ENCODE measurements around the gene PSG7. TPM values are rescaled to one million over a fixed set of nuclear protein-coding genes. Genes with fewer than 3 reads are reported as not detected.
"Not testable (repeated sequence)": the region's sequence is repeated elsewhere in the genome, so short reads cannot be mapped to it uniquely, and the experiment has no call there.

Gene PSG7
- total RNA-seq, 2 donors from 2014 or later: not detected

DNA sequence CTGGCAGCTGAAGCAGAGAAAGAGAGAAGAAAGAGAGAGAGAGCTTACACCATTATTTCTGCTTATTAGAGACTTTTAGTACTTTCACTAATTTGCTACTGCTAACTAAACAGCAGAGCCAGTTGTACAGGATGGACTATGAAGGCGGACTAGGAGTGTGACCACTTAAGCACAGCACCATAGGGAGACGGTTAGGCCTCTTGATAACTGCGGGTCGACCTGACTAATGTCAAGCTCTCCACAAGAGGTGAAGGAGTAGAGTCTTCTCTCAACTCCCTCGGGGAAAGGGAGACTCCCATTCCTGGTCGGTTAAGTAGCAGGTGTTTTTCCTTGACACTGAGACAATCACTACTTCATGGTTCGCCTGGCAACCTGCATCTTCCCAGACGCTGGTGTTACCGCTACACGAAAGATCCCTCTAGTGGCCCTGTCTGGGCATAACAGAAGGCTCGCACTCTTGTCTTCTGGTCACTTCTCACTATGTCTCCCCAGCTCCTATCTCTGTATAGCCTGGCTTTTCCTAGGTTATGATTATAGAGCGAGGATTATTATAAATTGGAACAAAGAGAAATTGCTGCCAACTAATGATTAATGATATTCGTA is 5.3 kb upstream of the PSG7 start:
- no peak overlapping the region for H3K27ac ChIP-seq
- H3K4me3 ChIP-seq: no peak overlapping the region
- 37% methylated on average over 13 of the region's 13 CpGs for WGBS
- no peak for DNase-seq (ENCODE audit: low spot score)
- intact Hi-C loops (cut with DNase I): no loop called here
- TF ChIP-seq CTCF (IDR thresholded peaks at IDR 0.05) (peak in 1 of 4 experiments; percentile 31), POLR2AphosphoS5 (IDR thresholded peaks at IDR 0.05) (no peak), POLR2A (IDR thresholded peaks at IDR 0.05) (no peak)
- no peaks in the 10 kb centered on the region for H3K9me3 ChIP-seq
- no peaks in the 10 kb centered on the region for H3K36me3 ChIP-seq
- no peaks in the 10 kb centered on the region for H3K27me3 ChIP-seq (replicated peaks; ENCODE audit: insufficient read depth)
- H3K4me1 ChIP-seq (replicated peaks): no peaks in the 10 kb centered on the region

GRCh38 chr19:42934726-42935125 is 2.3 kb downstream of the PSG7 start:
- H3K4me1 ChIP-seq (replicated peaks); DNase-seq (ENCODE audit: low spot score); H3K27me3 ChIP-seq (replicated peaks; ENCODE audit: insufficient read depth); H3K27ac ChIP-seq; H3K9me3 ChIP-seq; intact Hi-C loops (cut with DNase I); H3K4me3 ChIP-seq; H3K36me3 ChIP-seq: not testable (repeated sequence)

GRCh38 chr19:42934183-42934582 is 2.8 kb downstream of the PSG7 start:
- H3K4me1 ChIP-seq (replicated peaks); H3K27me3 ChIP-seq (replicated peaks; ENCODE audit: insufficient read depth); H3K9me3 ChIP-seq; intact Hi-C loops (cut with DNase I); H3K36me3 ChIP-seq; DNase-seq (ENCODE audit: low spot score); H3K27ac ChIP-seq; H3K4me3 ChIP-seq: not testable (repeated sequence)

GRCh38 chr19:42933412-42933811 is 3.6 kb downstream of the PSG7 start:
- intact Hi-C loops (cut with DNase I); H3K4me3 ChIP-seq; H3K27me3 ChIP-seq (replicated peaks; ENCODE audit: insufficient read depth); H3K4me1 ChIP-seq (replicated peaks); H3K9me3 ChIP-seq; DNase-seq (ENCODE audit: low spot score); H3K27ac ChIP-seq; H3K36me3 ChIP-seq: not testable (repeated sequence)
- 58% methylated on average over 3 of the region's 3 CpGs for WGBS

DNA sequence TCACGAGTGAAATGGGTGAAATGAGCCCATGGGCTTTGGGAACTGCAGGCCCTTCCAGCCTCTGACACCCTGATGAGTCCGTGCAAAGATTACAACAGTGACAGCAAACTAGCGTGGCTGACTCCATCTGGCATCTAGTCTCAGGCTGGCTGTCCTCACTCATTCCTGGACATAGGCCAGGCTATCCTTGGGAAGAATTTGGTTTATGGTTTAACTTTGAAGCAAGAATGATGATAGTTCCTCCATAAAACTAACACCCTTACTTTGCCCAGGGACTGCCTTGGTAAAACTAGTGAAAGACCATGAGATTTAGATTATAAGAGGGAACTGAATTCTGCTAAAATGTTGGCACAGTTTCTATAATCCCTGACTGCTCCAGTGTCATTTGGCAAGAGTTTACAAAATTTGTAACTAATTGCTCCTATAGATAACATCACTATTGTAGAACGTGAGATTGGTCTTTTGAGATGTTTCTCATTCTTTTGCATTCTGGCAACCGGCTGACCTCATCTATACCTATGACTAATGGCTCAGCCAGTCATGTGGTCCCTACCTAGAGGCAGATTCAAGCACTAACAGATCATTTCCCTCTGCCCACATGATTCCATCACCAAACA is 4.4 kb downstream of the PSG7 start:
- H3K4me3 ChIP-seq; DNase-seq (ENCODE audit: low spot score); intact Hi-C loops (cut with DNase I); H3K27ac ChIP-seq; H3K27me3 ChIP-seq (replicated peaks; ENCODE audit: insufficient read depth); H3K36me3 ChIP-seq; H3K9me3 ChIP-seq; H3K4me1 ChIP-seq (replicated peaks): not testable (repeated sequence)
- 19% methylated on average over 5 of the region's 5 CpGs for WGBS

- H3K9me3 ChIP-seq; H3K4me3 ChIP-seq; intact Hi-C loops (cut with DNase I); H3K4me1 ChIP-seq (replicated peaks); H3K36me3 ChIP-seq; H3K27me3 ChIP-seq (replicated peaks; ENCODE audit: insufficient read depth); DNase-seq (ENCODE audit: low spot score); H3K27ac ChIP-seq: not testable (repeated sequence)
- WGBS: 0% methylated on average over 1 of the region's 1 CpG
- TF ChIP-seq CTCF (IDR thresholded peaks at IDR 0.05): peak in 2 of 4 experiments; percentile 19 to 32
Measured at GRCh38 chr19:42930214-42930613, 6.8 kb downstream of the PSG7 start.

DNA sequence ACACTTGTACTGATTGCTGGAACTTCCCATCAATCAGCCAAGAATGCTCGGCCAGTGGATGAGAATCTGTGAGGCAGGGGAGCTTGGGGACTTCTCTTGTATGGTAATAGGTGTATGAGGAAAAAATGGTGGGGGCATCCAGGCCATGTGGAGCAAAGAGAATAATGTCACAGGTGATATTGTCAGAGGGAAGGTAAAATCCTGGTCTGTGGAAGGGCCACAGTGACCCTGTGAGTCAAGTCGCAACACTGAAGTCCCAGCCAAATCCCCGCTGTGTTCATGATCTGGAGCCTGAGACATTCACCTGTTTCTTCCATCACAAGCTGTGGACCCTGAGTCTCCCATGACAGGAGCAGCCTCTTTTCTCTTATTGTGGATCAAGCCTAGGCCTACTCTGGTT is 8.1 kb downstream of the PSG7 start:
- 89% methylated on average over 3 of the region's 3 CpGs for WGBS
- TF ChIP-seq CTCF (IDR thresholded peaks at IDR 0.05): no peak
- no peak for TF ChIP-seq POLR2AphosphoS5 (IDR thresholded peaks at IDR 0.05)
- TF ChIP-seq POLR2A (IDR thresholded peaks at IDR 0.05): no peak
- H3K27me3 ChIP-seq (replicated peaks; ENCODE audit: insufficient read depth): no peaks in the 10 kb centered on the region
- H3K9me3 ChIP-seq: no peaks in the 10 kb centered on the region
- no peak overlapping the region for H3K27ac ChIP-seq
- H3K4me3 ChIP-seq: no peak overlapping the region
- H3K4me1 ChIP-seq (replicated peaks): no peaks in the 10 kb centered on the region
- no peaks in the 10 kb centered on the region for H3K36me3 ChIP-seq
- intact Hi-C loops (cut with DNase I): no loop called here
- DNase-seq (ENCODE audit: low spot score): no peak

Data from prostate gland (tissue), 2 donors.